GM18499 (cell line): ENCODE results near the gene ROCK2.
"Not testable (repeated sequence)": the region's sequence is repeated elsewhere in the genome, so short reads cannot be mapped to it uniquely, and the experiment has no call there.

Experiments used
- ATAC-seq: cut with Tn5 transposase; IDR thresholded peaks from one replicate; pipeline ENCODE4 v1.9.1; 2021; ENCODE audit warnings: moderate number of reproducible peaks; ENCODE audit not compliant: insufficient read depth, unreplicated experiment

The ROCK2 gene

DNA sequence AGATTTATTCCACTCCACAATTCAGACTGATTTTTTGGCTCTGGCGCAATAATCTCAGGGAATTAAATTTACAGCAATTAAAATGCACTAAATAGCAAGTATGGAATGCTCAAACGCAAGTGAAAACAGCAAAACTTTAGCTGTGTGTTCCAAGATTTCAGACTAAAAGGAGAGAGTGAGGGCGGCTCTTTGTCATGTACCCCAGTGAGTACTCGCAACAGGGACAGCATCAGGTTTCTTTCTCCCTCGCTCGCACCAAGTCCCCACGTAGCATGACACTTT lies 1.1 kb downstream of the ROCK2 start:
- ATAC-seq: no peak

- no peak for ATAC-seq
Observed at GRCh38 chr2:11342551-11343367, 1.7 kb downstream of the ROCK2 start.

GRCh38 chr2:11340717-11341116 lies 3.7 kb downstream of the ROCK2 start:
- ATAC-seq: no peak

- ATAC-seq: no peak
Observed at GRCh38 chr2:11339508-11340083, 4.8 kb downstream of the ROCK2 start.

DNA sequence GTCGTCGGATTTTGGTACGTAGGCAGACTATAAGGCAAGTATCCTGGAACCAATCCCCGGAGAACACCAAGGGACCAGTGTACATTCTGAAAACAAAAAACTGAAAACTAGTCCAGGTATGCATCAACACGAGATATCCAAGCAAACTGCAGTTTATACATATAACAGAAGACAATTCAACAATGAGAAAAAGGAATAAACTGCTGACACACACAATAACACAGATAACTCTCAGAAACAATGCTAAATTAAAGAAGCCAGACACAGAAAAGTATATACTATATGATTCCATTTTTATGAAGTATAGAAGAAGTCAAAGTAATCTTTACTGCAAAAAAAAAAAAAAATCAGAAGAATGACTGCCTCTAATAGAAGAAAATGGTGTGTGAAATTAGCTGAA lies 5.9 kb downstream of the ROCK2 start:
- ATAC-seq: no peak

DNA sequence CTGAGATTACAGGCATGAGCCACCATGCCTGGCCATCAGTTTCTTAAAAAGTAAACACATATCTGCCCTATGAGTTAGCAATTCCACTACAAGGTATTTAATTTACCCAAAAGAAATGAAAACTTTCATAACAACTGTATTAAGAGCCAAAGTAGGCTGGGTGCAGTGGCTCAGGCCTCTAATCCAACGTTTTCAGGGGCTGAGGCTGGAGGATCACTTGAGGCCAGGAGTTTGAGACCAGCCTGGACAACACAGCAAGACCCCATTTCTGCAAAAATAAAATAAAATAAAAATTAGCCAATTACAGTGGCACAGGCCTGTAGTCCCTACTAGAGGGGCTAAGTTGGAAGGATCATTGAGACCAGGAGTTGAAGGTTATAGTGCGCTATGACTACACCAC lies 6.5 kb downstream of the ROCK2 start:
- no peak for ATAC-seq

- ATAC-seq: no peak
Observed at GRCh38 chr2:11336189-11336588, 8.2 kb downstream of the ROCK2 start.

GRCh38 chr2:11333427-11334183 lies 10.8 kb downstream of the ROCK2 start:
- ATAC-seq: no peak

GRCh38 chr2:11332596-11332995 lies 11.8 kb downstream of the ROCK2 start:
- ATAC-seq: no peak

- no peak for ATAC-seq
Observed at GRCh38 chr2:11330457-11331142, 13.8 kb downstream of the ROCK2 start.

- no peak for ATAC-seq
Observed at GRCh38 chr2:11329776-11330175, 14.7 kb downstream of the ROCK2 start.

DNA sequence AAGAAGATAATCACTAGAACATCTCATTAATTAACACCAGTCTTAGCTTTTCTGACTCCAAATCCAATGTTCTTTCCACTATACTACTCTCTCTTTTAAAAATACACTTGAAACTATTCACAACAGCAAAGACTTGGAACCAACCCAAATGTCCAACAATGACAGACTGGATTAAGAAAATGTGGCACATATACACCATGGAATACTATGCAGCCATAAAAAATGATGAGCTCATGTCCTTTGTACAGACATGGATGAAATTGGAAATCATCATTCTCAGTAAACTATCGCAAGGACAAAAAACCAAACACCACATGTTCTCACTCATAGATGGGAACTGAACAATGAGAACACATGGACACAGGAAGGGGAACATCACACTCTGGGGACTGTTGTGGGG lies 15.9 kb downstream of the ROCK2 start:
- ATAC-seq: not testable (repeated sequence)

DNA sequence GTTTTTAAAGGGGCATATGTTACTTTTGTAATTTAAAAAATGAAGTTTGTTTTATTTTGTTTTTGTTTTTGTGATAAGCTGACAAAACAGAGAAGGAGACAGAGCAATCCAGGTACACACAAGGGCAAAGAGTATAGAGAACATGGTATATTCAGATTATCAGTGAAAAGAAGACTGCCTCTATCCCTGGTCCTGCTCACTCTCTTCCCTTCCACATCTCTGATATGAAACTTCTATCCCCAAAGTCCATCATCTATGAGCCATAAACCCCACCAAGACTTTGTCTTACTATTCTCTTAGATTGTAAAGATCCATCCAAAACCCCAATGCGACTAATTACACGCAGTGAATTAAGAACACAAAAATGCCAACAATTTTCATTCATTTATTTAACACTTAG lies 16.6 kb downstream of the ROCK2 start:
- ATAC-seq: no peak

DNA sequence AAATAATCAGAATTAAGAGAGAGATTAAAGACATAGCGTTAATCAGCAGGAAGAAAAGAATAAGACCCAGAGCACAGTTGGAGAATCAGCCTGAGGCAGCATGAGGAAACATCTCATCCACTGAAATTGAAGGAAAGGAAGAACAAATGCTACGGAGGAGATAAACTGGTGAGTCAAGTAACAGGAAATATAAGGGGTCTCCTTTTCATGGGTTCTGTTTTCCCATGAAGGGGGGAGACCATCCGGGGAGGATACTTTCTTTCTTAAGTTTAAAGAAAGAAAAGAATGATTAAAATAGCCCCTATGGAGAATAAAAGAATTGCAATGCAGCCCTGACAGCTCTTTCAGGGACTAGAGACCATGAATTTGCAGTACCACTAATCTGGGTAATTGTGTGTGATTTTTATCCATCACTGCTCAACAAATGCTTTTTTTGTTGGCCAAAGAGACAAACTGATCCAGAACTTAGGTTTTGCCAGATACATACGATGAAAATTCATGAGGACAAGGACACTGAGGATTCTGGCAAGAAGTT lies 17.7 kb downstream of the ROCK2 start:
- no peak for ATAC-seq

DNA sequence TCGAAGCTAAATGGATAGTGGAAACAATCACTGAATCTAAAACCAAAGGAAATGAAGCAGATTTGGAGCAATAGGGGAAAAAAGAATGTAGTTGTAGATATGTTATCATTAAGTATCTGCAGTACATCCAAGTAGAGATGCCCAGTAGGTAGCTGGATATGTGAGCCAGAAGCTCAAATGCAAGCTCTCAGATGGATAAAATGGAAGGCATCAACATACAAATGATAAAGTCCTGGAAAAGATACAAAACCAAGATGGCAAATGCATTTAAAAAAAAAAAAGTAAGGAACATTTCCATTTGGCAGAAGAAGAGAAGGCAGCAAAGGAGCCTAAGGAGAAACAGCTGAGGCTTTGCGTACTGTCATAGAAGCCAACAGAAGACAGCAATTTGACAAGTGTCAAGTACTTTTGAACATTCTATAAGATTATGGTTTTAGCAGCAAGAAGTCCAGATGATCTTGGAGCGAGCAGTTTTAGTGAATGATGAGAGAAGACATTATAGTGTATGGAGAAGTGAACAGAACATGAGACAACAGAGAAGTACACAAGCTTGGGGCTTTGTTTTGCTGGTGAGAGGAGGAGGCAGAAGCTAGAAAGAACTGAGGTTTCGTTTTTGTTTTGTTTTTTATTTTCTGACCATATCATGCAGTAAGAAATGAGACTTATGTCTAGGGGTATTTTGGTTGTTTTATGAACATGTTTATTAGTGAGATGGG lies 18.3 kb downstream of the ROCK2 start:
- ATAC-seq: no peak

GRCh38 chr2:11321847-11322246 lies 22.6 kb downstream of the ROCK2 start:
- no peak for ATAC-seq

DNA sequence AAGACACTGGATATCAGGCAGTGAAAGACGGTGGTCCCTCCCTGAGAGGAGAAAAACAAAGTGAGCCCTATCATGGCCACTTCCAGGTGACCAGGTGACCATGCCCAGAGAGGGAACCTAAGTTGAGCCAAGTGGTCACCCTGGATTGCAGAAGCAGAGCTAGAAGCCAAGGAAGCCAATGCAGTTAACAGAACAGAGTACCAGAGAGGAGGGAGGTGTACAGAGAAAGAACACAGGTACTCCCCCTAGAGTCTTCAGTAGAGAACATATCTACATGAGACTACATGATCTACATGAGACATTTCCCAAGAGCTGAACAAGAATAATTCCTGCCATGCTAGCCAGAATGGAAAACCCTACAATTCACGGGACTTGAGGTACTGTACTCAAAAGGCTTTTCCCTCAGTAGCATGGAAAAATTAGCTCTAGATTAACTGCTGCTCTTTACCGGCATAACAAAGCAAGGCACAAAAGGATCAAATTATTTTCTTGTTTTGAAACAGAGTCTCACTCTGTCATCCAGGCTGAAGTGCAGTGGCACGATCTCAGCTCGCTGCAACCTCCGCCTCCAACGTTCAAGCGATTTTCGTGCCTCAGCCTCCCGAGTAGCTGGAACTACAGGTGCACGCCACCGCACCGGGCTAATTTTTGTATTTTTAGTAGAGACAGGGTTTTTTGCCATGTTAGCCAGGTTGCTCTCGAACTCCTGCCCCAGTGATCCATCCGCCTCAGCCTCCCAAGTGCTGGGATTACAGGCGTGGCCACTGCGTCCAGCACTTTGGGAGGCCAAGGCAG lies 23.5 kb downstream of the ROCK2 start:
- ATAC-seq: no peak

DNA sequence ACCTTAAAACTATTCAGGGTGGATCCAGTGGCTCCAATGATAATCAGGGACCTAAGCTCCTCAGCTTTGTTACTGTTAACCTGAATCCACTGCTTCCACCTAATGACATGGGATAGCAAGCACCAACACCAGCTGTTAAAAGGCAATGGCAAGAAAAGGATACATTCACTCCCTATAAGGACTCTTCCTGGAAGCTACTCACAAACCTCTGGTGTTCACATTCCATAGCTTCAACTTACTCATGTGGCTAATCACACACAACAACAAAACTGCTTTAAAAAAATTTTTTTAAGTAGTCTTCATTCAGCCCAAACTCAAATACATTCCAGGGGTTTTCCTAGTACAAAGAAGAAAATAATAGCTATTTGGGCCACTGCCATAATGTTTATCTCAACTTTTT lies 24.5 kb downstream of the ROCK2 start:
- ATAC-seq: no peak

- ATAC-seq: no peak
Observed at GRCh38 chr2:11315074-11315705, 29.2 kb downstream of the ROCK2 start.
